Stimulated activated CD8-positive, alpha-beta memory T cell treated with anti-CD3 and anti-CD28 coated beads, Interleukin-7, amount 100 ng/mL, for 48 hours (primary cell): Measurements from ENCODE around the gene SLC25A10.
A peak's percentile ranks its signal among the peaks of the same experiment; 100 is the strongest.

Experiments
- DNase-seq, 2 donors: peaks; one replicate each; pipeline ENCODE4 v3.0.0-alpha.2; 2020; ENCODE audit warnings: low read depth in 1 of 2; ENCODE audit errors: extremely low read depth in 1 of 2

SLC25A10 gene

DNA sequence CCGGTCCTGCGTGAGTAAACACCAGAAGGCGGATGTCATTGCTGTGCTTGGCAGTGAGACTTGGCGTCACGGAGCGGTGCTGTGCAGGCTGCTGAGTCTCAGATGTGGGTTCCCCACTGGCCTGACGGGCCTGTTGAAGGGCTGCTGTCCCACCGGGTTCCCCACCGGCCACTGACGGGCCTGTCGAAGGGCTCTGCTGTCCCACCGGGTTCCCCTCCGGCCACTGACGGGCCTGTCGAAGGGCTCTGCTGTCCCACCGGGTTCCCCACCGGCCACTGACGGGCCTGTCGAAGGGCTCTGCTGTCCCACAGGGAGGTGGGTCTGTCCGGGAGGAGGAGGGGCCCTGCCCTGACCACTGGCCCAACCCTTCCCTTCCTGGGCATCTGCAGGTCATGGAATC lies 25.5 kb upstream of the SLC25A10 start:
- no peak for DNase-seq

DNA sequence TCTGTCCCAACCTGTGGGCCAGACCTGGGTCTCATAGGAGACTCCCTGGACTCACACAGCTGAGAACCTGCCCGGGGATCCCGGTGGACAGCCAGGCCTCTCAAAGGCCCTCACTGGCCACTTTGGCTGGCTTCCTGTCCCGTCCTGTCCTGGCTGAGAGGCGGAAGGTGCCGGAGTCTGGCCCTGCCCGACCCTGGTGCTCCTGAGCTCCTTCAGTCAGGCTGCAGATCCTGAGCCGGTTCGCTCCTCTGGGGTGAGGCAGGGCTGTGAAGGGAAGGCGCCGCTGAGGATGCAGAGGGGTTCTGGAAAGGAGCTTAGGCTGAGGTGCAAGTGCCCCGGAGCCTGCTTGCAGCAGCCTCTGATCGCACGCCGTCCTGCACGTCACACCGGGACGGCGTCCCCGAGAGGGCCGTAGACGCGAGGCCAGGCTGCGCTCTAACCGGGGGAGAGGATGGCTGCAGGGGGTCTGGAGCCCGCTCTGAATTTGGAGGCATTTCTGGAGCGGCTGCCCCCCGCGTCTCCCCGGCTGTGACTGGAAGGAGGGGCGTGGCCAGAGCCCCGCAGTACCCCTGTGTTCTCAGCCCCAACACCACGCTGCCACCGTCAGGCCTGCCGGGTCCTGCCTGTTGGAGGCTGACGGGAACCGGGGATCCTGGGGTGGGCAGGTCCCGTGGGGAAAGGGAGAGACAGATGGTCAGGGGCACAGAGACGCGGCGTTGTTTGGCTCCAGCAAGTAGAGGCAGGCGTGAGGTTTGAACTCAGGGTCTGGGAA lies 24.1 kb upstream of the SLC25A10 start:
- no peak for DNase-seq

DNA sequence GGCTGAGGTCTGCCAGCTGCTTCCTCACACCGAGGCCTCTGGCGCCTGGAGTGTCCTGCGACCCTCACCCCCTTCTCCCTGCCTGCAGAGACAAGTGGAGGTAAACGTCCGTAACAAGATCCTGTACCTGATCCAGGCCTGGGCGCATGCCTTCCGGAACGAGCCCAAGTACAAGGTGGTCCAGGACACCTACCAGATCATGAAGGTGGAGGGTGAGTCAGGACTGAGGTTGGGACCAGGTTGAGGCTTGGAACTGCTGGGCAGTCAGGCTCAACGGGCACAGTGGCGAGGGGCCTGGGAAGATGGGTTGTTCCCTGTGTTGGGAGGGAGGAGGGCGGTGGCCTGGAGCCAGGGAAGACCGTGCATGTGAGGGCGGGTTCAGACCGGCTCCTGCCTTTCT lies 23.5 kb upstream of the SLC25A10 start:
- no peak for DNase-seq

DNA sequence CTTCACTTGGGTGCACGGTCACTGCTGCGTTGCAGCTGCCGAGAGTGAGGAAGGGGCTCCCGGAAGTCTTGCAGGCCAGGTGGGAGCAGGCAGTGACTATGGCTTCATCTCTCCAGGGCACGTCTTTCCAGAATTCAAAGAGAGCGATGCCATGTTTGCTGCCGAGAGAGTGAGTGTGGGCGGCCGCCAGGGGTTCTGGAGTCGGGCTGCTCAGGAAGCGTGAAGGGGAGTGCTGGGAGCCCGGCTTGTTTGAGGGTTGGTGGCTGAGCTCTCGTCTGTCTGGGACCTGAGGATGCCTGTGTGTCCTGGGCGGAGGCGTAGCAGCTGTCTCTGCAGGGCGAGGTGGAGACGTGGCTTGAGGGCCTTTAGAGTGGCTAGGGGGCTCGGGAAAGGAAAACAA lies 22.0 kb upstream of the SLC25A10 start:
- no peak for DNase-seq

DNA sequence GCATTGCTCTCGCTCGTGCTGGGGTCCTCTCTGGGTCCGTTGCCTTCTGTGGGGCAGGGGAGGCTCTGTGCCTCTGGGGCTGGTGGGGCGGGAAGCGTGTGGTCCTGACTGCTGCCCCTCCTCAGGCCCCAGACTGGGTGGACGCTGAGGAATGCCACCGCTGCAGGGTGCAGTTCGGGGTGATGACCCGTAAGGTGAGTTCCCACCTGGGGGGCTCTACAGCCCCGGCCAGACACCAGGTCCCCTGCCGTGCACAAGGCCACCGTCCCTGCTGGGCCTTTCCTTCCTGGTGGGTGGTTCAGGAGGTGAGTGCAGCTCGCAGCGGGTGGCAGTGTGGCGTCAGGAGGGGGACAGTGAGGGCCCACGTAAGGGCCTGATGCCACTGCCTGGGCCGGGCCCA lies 21.5 kb upstream of the SLC25A10 start:
- DNase-seq, result no peak

DNA sequence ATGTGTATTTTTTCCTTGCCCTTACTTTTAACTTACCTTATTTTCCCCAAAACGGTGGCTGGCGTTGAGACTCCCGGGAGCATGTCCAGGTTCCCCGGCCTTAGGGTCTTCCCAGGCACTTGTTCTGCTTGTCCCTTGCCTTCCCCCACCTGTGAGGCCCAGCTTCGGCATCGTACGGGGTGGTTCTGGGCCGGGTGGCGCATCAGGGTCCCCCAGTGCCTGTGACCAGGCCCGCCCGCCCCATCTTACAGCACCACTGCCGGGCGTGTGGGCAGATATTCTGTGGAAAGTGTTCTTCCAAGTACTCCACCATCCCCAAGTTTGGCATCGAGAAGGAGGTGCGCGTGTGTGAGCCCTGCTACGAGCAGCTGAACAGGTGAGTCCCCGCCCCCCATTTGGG lies 20.9 kb upstream of the SLC25A10 start:
- no peak for DNase-seq

DNA sequence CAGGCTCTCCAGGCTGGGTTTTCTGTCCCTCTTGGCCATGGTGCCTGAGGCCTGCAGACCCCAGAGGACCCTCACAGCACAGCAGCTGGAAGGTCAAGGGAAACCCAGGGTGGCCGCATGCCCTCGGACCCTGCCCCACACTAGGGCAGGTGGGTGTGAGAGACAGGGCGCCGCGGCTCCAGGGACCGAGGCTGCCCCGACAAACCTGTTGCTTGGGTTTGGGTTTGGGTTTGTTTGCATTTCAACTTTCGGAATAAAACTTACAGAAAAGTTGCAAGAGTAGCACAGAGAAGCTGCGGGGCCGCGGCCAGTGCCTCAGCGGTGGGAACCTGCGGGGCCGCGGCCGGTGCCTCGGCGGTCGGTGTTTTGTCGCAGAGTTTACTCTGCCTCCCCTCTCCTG lies 20.5 kb upstream of the SLC25A10 start:
- DNase-seq, result no peak

DNA sequence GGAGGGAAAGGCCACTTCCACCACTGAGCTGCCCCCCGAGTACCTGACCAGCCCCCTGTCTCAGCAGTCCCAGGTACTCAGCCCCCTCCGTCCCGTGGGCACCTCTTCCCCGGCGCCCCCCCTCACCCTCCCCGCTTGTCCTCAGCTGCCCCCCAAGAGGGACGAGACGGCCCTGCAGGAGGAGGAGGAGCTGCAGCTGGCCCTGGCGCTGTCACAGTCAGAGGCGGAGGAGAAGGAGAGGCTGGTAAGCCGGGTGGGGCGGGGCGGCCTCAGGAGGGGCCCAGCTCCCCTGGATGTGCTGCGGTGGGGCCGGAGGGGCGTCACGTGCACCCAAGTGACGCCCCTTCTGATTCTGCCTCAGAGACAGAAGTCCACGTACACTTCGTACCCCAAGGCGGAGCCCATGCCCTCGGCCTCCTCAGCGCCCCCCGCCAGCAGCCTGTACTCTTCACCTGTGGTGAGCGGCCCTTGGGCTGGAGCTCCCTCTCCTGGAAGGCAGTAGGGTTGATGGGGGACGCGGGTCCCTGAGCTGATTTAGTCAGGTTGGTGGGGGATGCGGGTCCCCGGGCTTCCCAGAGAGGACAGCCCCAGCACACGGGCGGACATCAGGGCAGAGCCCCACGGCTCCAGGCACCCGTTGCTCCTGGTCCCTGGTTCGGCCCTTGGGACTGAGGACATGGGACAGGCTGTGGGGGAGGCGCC lies 18.4 kb upstream of the SLC25A10 start:
- no peak for DNase-seq

DNA sequence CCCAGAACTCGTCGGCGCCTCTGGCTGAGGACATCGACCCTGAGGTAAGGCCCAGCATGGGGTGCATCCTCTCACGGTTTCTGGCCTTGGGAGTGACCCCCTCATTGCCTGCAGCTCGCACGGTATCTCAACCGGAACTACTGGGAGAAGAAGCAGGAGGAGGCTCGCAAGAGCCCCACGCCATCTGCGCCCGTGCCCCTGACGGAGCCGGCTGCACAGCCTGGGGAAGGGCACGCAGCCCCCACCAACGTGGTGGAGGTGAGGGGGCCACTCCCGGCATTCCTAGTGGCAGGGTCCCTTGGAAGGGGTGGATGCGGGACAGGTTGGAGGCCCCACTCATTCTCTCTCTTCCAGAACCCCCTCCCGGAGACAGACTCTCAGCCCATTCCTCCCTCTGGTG lies 17.3 kb upstream of the SLC25A10 start:
- DNase-seq, result no peak

DNA sequence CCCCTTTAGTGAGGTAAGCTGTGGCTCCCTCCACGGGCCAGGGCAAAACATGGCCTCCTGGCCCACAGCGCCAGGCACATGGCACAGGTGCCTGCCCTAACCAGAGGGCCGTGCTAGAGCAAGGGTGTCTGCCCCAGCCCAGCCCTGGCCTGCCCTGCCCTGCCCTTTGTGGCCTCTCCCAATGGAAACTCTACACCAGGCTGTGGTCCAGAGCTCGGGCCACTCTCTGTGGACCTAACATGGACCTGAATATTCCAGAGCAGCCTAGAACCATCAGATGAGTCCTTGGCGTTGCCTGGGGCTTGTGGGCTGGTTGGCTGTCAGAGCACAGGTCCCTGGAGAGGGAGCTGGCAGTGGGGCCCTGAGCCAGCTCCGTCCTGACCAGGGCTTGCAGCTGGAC lies 16.9 kb upstream of the SLC25A10 start:
- DNase-seq, result no peak

DNA sequence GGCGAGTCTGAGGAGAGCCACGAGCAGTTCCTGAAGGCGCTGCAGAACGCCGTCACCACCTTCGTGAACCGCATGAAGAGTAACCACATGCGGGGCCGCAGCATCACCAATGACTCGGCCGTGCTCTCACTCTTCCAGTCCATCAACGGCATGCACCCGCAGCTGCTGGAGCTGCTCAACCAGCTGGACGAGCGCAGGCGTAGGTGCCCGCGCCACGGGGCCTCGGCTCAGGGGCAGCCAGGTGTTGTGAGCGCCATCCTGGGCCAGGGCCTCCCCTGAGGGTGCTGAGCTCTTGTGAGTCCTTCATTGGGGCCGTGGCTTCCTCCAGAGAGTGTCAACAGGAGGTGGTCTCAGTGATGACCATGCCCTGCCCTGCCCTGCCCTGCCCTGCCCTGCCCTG lies 16.3 kb upstream of the SLC25A10 start:
- DNase-seq, result no peak

DNA sequence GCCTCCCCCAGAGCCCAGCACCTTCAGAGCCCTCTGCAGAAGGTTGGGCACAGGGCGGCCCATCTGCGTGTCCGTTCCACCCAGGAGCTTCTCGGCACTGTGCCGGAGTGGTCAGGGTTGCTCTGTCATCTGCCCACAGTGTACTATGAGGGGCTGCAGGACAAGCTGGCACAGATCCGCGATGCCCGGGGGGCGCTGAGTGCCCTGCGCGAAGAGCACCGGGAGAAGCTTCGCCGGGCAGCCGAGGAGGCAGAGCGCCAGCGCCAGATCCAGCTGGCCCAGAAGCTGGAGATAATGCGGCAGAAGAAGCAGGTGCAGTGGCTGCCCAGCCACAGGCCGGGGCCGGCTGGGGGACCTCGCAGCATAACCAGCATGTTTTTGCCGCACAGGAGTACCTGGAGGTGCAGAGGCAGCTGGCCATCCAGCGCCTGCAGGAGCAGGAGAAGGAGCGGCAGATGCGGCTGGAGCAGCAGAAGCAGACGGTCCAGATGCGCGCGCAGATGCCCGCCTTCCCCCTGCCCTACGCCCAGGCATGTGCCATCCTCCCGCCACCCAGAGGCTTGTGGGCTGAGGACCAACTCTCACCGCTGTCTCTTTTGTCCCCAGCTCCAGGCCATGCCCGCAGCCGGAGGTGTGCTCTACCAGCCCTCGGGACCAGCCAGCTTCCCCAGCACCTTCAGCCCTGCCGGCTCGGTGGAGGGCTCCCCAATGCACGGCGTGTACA lies 15.7 kb upstream of the SLC25A10 start:
- DNase-seq, result no peak

DNA sequence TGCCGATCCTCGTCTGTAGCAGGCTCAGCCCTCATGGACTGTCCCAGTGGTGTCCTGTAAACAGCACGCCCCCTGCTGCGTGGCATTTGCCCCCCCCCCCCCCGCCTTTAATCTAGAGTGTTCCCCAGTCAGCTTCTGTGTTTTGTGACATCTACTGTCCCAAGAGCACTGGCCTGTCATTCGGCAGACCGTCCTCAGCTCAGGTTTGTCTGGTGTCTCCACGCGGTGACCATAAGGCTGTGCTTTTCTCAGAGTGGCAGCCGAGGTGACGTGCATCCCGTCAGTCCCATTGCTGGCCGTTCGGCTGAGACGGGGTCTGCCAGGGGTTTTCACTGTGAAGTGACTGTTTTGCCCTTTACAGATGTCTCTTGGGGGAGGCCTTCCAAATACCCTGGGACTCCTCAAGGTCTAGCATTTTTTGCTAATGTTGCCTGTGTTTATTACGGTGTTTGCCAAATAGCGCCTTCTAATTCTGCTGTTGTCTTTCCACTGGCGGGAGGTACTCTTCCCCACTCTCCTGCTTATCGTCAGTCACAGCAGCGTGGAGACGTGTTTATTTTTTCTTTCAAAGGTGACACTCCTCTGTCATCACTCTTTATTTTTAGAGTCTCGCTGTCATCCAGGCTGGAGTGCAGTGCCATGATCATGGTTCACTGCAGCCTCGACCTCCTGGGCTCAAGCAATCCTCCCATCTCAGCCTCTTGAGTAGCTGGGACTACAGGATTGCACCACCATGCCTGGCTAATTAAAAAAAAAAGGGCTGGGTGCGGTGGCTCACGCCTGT lies 14.6 kb upstream of the SLC25A10 start:
- DNase-seq, result no peak

DNA sequence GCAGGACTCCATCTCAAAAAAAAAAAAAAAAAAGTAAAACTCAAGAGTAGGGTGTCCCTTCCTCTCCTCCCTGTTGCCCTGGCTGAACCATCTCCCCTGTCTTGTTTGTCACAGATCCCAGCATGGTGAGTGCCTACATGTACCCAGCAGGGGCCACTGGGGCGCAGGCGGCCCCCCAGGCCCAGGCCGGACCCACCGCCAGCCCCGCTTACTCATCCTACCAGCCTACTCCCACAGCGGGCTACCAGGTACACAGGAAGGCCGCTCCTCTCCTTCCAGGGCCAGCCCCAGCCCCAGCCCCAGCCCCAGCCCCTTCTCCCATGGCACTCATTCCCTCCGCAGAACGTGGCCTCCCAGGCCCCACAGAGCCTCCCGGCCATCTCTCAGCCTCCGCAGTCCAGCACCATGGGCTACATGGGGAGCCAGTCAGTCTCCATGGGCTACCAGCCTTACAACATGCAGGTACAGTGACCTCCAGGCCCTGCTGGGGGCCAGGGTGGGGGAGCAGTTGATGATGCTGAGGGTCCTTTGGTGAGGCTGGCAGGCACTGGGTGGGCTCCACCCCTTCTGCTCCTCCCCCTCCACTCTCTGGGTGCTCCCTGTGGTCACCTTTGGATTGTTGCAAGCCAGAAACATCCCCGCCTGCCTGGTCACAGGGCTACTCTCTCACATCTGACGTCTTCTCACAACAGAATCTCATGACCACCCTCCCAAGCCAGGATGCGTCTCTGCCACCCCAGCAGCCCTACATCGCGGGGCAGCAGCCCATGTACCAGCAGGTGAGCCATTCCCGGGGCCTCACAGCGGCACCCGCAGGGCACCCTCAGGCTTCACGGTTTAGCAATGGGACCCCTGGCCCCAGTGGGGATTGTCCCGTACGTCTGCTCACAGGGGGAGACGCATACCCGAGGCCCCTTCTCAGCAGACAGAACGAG lies 11.5 kb upstream of the SLC25A10 start:
- no peak for DNase-seq

DNA sequence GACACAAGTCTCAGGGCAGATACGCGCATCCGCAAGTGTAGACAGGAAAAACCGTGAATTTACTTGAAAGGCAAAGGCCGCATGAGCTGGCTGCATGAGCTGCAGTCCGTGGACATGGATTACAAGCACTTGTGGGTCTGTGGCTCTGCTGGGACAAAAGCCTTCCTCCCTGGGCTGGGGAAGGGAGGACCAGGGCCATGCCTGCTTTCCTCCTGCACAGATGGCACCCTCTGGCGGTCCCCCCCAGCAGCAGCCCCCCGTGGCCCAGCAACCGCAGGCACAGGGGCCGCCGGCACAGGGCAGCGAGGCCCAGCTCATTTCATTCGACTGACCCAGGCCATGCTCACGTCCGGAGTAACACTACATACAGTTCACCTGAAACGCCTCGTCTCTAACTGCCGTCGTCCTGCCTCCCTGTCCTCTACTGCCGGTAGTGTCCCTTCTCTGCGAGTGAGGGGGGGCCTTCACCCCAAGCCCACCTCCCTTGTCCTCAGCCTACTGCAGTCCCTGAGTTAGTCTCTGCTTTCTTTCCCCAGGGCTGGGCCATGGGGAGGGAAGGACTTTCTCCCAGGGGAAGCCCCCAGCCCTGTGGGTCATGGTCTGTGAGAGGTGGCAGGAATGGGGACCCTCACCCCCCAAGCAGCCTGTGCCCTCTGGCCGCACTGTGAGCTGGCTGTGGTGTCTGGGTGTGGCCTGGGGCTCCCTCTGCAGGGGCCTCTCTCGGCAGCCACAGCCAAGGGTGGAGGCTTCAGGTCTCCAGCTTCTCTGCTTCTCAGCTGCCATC lies 10.6 kb upstream of the SLC25A10 start:
- no peak for DNase-seq

DNA sequence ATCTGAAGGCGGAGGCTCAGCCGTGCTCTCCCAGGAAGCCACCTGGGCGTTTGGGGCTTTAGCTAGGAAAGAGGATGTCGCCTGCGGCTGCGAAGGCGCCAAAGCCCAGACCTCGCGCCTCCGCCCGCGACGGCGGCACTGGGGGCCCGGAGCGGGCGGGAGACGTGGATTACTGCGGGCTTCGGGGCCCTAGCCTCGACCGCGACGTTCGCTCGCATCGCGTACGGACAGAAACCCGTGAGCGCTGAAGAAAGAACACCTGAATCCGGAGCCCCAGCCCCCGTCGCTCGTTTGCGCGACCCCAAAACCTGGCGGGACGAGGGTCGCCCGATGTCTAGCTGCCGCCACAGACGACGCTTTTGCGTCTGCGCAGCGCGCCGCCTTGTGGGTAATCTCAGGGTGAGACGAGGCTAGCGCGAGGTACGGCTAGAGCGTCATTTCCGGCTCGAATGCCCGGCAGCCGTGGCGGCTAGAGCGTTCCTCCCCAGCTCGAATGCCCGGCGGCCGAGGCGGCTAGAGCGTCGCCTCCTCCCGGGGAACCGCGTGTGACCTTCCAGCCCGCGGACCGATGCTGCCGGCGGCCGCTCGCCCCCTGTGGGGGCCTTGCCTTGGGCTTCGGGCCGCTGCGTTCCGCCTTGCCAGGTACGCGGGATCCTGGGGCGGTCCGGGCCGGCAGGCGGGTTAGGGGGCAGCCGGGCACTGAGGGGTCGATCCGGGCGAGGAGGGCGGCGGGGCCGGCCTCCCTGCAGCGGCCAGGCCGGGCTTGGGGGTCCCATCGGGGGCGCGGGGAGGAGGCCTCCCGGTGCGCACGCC lies 8.9 kb upstream of the SLC25A10 start, which contains the start of gene MRPL12:
Gene MRPL12, plus strand, starts transcription at position 434 of the 813 bp plus-strand sequence. Its CDS starts 135 bp downstream, at position 569.
- DNase-seq, result peak; percentile 82 to 89

DNA sequence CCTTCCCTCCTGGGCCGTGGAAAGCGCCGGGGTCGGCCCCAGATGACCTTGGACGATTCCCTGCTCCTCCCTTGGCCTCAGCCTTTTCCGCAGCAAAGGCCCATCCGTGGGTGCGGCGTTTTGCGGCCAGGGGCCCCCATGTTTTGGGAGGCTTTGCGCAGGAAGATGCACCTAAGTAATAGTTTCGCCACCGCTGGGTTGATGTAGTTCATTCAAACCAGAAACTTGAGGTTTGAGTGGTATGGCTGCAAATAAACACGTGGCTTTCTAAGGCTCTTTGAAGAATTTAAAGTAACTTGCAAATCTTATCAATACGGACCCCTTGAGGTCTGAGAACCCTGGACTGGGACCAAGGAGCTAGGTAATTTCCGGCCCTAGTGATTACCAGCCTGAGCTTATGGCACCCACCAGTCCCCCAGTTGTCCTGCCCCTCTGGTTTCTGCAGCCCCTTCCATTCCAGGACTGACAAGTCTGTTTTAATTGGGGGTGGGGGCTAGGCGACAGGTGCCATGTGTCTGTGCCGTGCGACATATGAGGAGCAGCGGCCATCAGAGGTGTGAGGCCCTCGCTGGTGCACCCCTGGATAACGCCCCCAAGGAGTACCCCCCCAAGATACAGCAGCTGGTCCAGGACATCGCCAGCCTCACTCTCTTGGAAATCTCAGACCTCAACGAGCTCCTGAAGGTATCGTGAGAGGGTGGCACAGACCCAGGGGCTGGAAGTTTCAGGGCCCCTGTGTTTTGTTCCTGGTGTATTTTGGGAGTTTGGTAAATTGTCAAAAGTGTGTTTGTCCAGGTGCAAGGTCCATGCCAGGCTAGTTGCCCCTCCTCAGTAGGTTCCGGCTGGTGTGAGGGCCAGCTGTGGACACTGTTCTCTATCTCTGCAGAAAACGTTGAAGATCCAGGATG lies 8.1 kb upstream of the SLC25A10 start:
- no peak for DNase-seq
